ENCODE results near the gene ACCSL. TPM values are rescaled to one million over a fixed set of nuclear protein-coding genes. Genes with fewer than 3 reads are reported as not detected.
A peak's percentile ranks its signal among the peaks of the same experiment; 100 is the strongest.

Gene ACCSL
- total RNA-seq, result under 1 TPM in 1 of 2 donors, not detected in 1; 0.11 TPM

GRCh38 chr11:44047931-44048431 is at the start of gene ACCSL:
ACCSL (plus strand) TSS chr11:44047981; CDS start chr11:44048037, 56 bp downstream.
- H3K27ac Mint-ChIP-seq, result no peak within 1 kb of the TSS
- DNase-seq (ENCODE audit: low spot score in 2 of 2), result no peak
- H3K9me3 Mint-ChIP-seq, result no peaks in the 10 kb centered on the region
- H3K36me3 Mint-ChIP-seq, result no peaks in the 10 kb centered on the region
- ATAC-seq, result no peak

- Mint-ChIP-seq H3K27ac (no peak overlapping the region), H3K36me3 (no peaks in the 10 kb centered on the region), H3K9me3 (no peaks in the 10 kb centered on the region)
- ATAC-seq, result no peak
- no peak for DNase-seq (ENCODE audit: low spot score in 2 of 2)
These were observed 49.5 kb upstream of the ACCSL start for GRCh38 chr11:43998308-43998707.

GRCh38 chr11:44000731-44001130 is 47.0 kb upstream of the ACCSL start:
- no peak for ATAC-seq
- no peak for DNase-seq (ENCODE audit: low spot score in 2 of 2)
- H3K27ac Mint-ChIP-seq, result no peak overlapping the region
- H3K9me3 Mint-ChIP-seq, result no peaks in the 10 kb centered on the region
- H3K36me3 Mint-ChIP-seq, result no peaks in the 10 kb centered on the region

GRCh38 chr11:44002191-44003093 is 45.3 kb upstream of the ACCSL start:
- H3K9me3 Mint-ChIP-seq, result no peaks in the 10 kb centered on the region
- DNase-seq (ENCODE audit: low spot score in 2 of 2) (no peak), ATAC-seq (no peak)
- no peak overlapping the region for H3K27ac Mint-ChIP-seq
- no peaks in the 10 kb centered on the region for H3K36me3 Mint-ChIP-seq

- H3K36me3 Mint-ChIP-seq, result no peaks in the 10 kb centered on the region
- DNase-seq (ENCODE audit: low spot score in 2 of 2) (peak in 1 of 2 donors; percentile 37), ATAC-seq (no peak)
- H3K27ac Mint-ChIP-seq, result no peak overlapping the region
- H3K9me3 Mint-ChIP-seq, result no peaks in the 10 kb centered on the region
These were observed 43.9 kb upstream of the ACCSL start for GRCh38 chr11:44003736-44004451.

GRCh38 chr11:44004452-44005062 is 43.2 kb upstream of the ACCSL start:
- no peaks in the 10 kb centered on the region for H3K36me3 Mint-ChIP-seq
- H3K9me3 Mint-ChIP-seq, result no peaks in the 10 kb centered on the region
- ATAC-seq (no peak), DNase-seq (ENCODE audit: low spot score in 2 of 2) (peak in 1 of 2 donors; percentile 30)
- H3K27ac Mint-ChIP-seq, result no peak overlapping the region

- Mint-ChIP-seq H3K36me3 (no peaks in the 10 kb centered on the region), H3K9me3 (no peaks in the 10 kb centered on the region), H3K27ac (no peak overlapping the region)
- DNase-seq (ENCODE audit: low spot score in 2 of 2) (peak in 1 of 2 donors; percentile 28), ATAC-seq (no peak)
These were observed 42.6 kb upstream of the ACCSL start for GRCh38 chr11:44005063-44005701.

GRCh38 chr11:44005956-44006355 is 41.8 kb upstream of the ACCSL start:
- Mint-ChIP-seq H3K27ac (no peak overlapping the region), H3K9me3 (no peaks in the 10 kb centered on the region), H3K36me3 (no peaks in the 10 kb centered on the region)
- DNase-seq (ENCODE audit: low spot score in 2 of 2), result peak in 1 of 2 donors; percentile 42
- ATAC-seq, result no peak

- Mint-ChIP-seq H3K36me3 (no peaks in the 10 kb centered on the region), H3K27ac (no peak overlapping the region), H3K9me3 (no peaks in the 10 kb centered on the region)
- DNase-seq (ENCODE audit: low spot score in 2 of 2) (peak in 1 of 2 donors; percentile 25), ATAC-seq (no peak)
These were observed 40.8 kb upstream of the ACCSL start for GRCh38 chr11:44006917-44007361.

- DNase-seq (ENCODE audit: low spot score in 2 of 2) (peak in 1 of 2 donors; percentile 37), ATAC-seq (no peak)
- Mint-ChIP-seq H3K36me3 (no peaks in the 10 kb centered on the region), H3K27ac (no peak overlapping the region), H3K9me3 (no peaks in the 10 kb centered on the region)
These were observed 40.2 kb upstream of the ACCSL start for GRCh38 chr11:44007481-44008087.

- Mint-ChIP-seq H3K36me3 (no peaks in the 10 kb centered on the region), H3K9me3 (no peaks in the 10 kb centered on the region), H3K27ac (no peak overlapping the region)
- DNase-seq (ENCODE audit: low spot score in 2 of 2) (peak in 1 of 2 donors; percentile 14), ATAC-seq (no peak)
These were observed 39.7 kb upstream of the ACCSL start for GRCh38 chr11:44008088-44008501.

- DNase-seq (ENCODE audit: low spot score in 2 of 2) (no peak), ATAC-seq (no peak)
- H3K36me3 Mint-ChIP-seq, result no peaks in the 10 kb centered on the region
- H3K27ac Mint-ChIP-seq, result no peak overlapping the region
- no peaks in the 10 kb centered on the region for H3K9me3 Mint-ChIP-seq
These were observed 39.1 kb upstream of the ACCSL start for GRCh38 chr11:44008698-44009097.

GRCh38 chr11:44010789-44011251 is 37.0 kb upstream of the ACCSL start:
- ATAC-seq (no peak), DNase-seq (ENCODE audit: low spot score in 2 of 2) (no peak)
- H3K27ac Mint-ChIP-seq, result no peak overlapping the region
- H3K36me3 Mint-ChIP-seq, result no peaks in the 10 kb centered on the region
- H3K9me3 Mint-ChIP-seq, result no peaks in the 10 kb centered on the region

- no peaks in the 10 kb centered on the region for H3K36me3 Mint-ChIP-seq
- H3K27ac Mint-ChIP-seq, result no peak overlapping the region
- no peak for ATAC-seq
- H3K9me3 Mint-ChIP-seq, result no peaks in the 10 kb centered on the region
- no peak for DNase-seq (ENCODE audit: low spot score in 2 of 2)
These were observed 36.0 kb upstream of the ACCSL start for GRCh38 chr11:44011797-44012196.

- H3K27ac Mint-ChIP-seq, result no peak overlapping the region
- ATAC-seq, result no peak
- no peaks in the 10 kb centered on the region for H3K9me3 Mint-ChIP-seq
- no peaks in the 10 kb centered on the region for H3K36me3 Mint-ChIP-seq
- peak in 1 of 2 donors; percentile 21 for DNase-seq (ENCODE audit: low spot score in 2 of 2)
These were observed 32.7 kb upstream of the ACCSL start for GRCh38 chr11:44014968-44015623.

GRCh38 chr11:44015624-44016007 is 32.2 kb upstream of the ACCSL start:
- ATAC-seq, result no peak
- no peaks in the 10 kb centered on the region for H3K36me3 Mint-ChIP-seq

More at GRCh38 chr11:44015624-44016007, 32.2 kb upstream of the ACCSL start:
- Mint-ChIP-seq H3K9me3 (no peaks in the 10 kb centered on the region), H3K27ac (no peak overlapping the region)
- no peak for DNase-seq (ENCODE audit: low spot score in 2 of 2)
